Stimulated activated naive CD4-positive, alpha-beta T cell (primary cell): ENCODE data around the gene XPO1.
"Not testable (repeated sequence)": the region's sequence is repeated elsewhere in the genome, so short reads cannot be mapped to it uniquely, and the experiment has no call there.

Experiments used
- DNase-seq, 6 experiments: peaks; one replicate each; lab custom pipeline; 2025; lab: John Stamatoyannopoulos, UW

The XPO1 gene

DNA sequence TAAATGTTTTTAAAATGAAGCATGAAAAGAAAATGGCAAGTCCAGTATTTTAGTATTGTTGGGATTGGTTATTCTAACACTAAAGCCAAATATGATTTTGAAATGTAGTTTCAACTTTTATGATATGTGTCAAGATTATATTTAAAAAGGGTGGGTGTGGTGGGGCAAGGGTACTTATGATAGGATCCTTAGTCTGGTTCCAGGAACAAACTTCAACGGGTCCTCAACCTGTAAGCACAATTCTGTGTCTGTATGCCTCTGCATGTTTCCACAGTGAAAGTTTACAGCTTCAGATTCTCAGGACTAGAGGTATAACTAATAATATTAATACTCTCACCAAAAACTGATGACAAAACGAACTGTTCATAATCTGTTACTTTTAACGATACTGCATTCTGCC is 73.1 kb downstream of the XPO1 start:
- DNase-seq: no peak

DNA sequence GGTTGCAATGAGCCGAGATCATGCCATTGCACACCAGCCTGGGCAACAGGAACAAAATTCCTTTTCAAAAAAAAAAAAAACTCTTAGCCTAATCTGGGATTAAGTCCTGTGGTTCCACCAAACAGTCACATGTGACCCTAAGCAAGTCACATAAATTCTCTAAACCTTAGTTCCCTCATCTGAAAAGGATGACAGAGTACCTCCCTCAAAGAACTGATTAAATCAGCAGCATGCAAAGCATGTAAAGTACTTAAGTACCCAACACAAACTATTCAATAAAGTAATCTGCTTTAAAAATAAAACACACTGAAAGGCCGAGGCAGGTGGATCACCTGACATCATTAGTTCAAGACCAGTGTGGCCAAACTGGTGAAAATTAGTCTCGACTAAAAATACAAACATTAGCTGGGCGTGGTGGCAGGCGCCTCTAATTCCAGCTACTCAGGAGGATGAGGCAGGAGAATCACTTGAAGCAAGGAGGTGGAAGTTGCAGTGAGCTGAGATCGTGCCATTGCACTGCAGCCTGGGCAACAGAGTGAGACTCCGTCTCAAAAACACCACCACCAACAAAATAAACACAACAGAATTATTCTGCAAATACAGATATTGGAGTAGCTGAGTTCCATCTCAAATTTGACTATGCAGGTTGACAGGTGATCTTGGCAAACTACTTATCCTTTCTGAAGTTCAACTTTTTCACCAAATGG is 74.2 kb downstream of the XPO1 start:
- DNase-seq: no peak

DNA sequence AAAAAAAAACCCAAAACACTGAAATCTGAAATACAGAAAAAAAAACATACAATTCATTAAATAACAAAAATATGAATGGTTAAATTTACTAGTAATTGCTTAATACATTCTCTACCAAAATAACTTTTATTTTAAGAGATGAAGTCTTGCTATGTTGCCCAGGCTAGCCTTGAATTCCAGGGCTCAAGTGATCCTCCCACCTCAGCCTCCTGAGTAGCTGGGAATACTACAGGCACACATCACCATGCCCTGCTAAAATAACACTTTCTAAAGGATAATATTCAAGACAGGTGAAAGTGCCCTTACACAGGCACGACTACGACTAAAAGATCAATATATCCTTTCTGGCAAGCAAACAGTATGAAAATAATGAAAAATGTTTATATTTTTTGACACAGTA is 76.8 kb downstream of the XPO1 start:
- DNase-seq: no peak

DNA sequence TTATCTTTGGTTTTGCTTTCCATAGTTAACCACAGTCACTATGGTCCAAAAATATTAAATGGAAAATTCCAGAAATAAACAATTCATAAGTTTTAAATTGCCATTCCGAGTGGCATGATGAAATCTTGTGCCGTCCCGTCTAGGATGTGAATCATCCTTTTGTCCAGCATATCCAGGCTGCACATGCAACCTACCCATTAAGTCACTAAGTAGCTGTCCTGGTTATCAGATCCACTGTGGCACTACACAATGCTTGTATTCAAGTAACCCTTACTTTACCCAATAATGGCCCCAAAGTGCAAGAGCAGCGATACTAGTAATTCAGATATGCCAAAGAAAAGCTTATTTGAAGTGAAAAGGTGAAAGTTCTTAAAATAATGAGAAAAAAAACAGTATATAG is 78.0 kb downstream of the XPO1 start:
- no peak for DNase-seq

DNA sequence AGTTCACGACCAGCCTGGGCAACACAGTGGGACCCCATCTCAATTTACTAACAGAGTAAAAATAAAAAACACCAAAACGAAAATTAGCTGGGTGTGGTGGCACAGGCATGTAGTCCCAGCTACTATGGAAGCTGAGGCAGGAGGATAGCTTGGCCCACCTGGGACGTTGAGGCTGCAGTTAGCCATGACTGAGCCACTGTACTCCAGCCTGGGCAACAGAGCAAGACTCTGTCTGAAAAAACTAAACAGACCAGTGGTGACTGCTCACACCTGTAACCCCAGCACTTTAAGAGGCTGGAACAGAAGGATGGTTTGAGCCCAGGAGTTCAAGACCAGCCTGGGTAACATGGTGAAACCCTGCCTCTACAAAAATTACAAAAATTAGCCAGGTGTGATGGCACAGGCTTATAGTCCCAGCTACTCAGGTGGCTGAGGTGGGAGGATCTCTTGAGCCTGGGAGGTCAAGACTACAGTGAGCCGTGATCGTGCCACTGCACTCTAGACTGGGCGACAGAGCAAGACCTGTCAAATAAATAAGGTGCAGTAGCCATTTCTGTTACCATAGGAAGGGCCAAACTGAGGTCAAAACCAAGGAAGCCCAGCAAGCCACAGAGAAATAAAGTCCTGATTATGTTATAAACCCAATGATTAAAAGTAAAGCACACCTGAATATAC is 81.3 kb downstream of the XPO1 start:
- no peak for DNase-seq

DNA sequence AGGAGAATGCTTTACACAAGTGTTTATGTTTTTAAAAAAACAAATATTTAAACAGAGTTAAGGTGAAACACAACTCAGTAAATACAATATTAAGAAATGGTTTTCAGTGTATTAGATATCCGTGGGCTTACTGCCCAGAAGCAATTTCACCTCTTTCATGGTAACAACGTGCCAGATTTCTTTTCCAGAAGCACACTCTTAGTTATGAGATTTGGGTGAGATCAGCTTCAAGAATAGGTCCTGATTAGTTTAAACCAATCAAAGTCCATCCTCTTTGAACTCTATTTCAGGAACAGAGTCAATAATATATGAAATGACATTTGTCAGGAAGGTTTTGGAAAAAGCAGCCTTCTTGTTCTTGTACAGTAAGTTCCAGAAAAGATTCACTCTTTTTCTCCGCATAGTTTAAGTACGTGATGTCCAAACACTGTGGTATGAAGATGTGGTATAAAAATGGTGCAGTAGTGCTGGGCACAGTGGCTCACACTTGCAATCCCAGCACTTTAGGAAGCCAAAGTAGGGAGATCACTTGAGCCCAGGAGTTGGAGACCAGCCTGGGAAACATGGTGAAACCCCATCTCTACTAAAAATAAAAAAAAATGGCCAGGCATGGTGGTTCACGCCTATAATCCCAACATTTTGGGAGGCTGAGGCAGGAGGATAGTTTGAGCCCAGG is 81.9 kb downstream of the XPO1 start:
- DNase-seq: no peak

DNA sequence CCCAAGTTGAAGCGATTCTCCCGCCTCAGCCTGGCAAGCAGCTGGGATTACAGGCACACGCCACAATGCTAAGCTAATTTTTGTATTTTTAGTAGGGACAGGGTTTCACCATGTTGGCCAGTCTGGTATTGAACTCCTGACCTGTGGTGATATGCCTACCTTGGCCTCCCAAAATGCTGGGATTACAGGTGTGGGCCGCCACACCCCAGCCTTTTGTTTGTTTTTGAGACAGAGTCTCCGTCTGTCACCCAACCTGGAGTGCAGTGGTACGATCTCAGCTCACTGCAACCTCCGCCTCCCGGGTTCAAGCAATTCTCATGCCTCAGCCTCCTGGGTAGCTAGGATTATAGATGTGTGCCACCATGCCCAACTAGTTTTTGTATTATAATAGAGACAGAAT is 83.2 kb downstream of the XPO1 start:
- DNase-seq: not testable (repeated sequence)

DNA sequence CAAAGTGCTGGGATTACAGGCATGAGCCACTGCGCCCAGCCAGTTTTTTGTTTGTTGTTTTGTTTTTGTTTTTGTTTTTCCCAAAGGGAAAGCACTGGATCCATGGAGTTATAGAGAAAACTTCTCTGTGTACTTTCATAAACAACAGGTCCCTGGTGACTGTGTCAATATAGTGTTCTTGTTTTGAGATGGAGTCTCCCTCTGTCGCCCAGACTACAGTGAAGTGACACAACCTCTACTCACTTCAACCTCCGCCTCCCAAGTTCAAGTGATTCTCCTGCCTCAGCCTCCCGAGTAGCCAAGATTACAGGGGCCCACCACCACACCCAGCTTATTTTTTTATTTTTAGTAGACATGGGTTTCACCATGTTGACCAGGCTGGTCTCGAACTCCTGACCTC is 83.8 kb downstream of the XPO1 start:
- no peak for DNase-seq

DNA sequence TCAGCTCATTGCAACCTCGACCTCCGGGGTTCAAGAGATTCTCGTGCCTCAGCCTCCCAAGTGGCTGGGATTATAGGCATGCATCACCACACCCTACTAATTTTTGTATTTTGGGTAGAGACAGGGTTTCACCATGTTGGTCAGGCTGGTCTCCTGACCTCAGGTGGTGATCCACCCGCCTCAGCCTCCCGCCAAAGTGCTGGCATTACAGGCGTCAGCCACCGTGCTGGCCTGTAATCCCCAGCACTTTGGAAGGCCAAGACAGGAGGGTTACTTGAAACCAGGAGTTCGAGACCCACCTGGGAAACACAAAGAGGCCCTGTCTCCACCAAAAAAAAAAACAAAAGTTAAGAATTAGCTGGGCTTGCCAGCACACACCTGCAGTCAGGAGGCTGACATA is 85.8 kb downstream of the XPO1 start:
- no peak for DNase-seq

DNA sequence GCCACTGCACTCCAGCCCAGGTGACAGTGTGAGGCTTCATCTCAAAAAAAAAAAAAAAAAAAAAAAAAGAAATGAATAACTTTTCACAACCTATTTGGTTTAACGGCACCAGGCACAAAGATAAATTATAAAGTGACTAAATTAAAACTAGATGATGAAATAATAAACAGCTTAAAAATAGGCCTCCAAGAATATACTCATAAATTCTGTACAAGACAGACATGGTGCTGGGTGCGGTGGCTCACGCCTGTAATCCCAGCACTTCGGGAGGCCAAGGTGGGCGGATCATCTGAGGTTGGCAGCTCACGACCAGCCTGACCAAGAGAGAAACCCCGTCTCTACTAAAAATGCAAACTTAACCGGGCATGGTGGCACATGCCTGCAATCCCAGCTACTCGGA is 87.0 kb downstream of the XPO1 start:
- DNase-seq: no peak

DNA sequence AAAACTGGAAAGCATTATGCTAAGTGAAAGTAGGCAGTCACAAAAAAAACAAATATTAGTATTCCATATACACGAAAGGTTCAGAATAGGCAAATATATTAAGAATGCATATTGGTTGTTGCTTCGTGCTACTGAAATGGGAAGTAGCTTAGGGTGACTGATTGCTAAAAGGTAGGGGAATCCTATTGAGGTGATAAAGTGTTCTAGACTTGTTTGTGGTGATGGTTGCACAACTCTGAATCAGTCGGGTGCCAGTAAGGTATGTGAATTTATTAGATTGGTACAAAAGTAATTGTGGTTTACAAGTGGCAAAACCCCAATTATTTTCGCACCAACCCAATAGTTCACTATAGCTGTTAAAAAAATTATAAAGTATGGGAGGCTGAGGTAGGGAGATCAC is 88.0 kb downstream of the XPO1 start:
- DNase-seq: no peak

DNA sequence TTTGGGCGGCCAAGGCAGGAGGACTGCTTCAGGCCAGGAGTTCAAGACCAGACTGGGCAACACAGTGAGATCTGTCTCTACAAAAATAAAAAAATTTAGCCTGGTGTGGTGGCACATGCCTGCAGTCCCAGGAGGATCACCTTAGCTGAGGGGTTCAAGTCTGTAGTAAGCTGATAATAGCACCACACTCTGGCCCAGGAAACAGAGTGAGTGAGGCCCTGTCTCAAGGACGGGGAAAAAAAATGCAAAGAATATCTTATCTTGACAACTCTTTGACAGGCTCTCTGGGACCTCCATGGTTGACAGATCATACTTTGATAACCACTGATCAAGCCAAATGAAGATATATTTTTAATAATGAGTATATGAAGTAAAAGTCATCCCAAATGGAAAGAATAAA is 89.9 kb downstream of the XPO1 start:
- DNase-seq: no peak

DNA sequence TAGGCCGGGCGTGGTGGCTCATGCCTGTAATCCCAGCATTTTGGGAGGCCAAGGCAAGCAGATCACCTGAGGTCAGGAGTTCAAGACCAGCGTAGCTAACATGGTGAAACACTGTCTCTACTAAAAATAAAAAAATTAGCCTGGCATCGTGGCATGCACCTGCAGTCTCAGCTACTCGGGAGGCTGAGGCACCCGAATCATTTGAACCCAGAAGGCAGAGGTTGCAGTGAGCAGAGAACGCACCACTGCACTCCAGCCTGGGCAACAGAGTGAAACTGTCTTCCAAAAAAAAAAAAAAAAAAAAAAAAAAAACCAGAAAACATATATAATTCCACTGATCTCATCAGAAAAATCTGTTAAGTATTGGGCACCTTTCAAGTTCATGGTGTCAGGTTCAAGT is 91.2 kb downstream of the XPO1 start:
- not testable (repeated sequence) for DNase-seq

DNA sequence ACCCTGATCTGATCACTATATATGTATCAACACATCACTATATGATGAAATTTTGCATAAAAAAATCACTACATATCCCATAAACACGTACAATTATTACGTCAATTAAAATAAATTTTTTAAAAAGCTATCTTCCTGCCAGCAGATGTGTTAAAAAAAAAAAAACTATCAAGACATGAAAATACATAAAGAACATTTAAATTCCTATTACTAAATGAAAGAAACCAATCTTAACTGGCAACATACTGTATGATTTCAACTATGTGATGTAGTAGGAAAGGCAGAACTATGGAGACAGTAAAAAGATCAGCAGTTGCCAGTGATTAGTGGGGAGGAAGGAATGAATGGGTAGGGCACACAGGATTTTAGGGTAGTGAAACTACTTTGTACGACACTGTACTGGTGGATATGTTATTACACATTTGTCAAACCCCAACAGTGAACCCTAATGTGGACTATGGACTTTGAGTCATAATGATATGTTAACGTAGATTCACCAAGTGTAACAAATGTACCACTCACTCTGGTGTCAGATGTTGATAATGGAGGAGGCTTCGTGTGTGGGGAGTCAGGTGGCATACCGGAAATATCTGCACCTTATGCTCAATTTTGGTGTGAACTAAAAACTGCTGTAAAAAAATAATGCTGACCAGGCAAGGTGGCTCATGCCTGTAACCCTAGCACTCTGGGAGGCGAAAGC is 94.7 kb downstream of the XPO1 start:
- DNase-seq: no peak

DNA sequence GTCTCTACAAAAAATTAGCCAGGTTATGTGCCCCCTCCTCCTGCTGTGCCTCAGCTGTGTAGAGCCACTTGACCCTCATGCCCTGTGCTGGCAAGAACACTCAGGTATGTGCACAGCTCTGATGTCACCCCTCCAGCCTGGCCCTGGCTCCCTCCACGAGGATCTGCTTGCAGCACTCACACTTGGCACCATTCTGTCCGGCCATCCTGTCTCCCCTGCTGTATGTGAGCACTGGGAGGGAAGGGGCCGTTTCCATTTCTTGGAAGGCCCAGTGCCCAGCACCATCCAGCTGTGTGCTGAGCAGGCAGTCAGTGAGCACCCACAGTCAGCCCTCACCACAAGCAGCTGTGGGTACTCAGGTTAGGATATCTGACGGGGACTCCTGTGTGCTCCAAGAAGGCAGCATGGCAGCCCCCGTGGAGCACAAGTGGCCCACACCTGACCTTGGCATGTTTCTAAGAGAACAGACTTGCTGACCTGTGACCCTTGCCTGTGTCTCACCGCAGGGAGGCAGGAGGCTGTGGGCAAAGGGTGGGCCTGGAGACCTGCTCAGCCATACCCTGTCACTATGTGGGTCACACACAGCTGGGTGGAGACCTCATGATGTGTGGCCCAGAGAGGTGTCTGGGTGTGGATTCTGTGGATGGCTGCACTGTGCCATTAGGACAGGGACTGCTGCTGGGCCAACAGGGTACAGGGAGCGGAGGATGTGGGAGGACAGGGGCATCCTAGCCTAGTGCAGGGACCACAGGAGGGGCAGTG is 98.7 kb downstream of the XPO1 start:
- DNase-seq: no peak

DNA sequence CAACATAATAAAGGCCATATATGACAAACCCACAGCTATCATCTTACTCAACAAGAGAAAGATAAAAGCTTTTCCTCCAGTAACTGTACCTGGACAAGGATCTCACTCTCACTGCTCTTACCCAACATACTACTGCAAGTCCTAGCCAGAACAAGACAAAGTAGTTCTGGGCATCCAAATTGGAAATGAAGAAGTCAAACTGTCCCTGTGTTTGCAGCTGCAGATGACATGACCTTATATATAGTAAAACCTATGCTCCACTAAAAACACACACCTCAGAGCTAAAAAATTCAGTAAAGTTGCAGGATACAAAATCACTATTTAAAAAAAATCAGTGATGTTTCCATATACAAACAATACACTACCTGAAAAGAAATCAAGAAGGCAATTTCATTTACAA is 99.5 kb downstream of the XPO1 start:
- no peak for DNase-seq

DNA sequence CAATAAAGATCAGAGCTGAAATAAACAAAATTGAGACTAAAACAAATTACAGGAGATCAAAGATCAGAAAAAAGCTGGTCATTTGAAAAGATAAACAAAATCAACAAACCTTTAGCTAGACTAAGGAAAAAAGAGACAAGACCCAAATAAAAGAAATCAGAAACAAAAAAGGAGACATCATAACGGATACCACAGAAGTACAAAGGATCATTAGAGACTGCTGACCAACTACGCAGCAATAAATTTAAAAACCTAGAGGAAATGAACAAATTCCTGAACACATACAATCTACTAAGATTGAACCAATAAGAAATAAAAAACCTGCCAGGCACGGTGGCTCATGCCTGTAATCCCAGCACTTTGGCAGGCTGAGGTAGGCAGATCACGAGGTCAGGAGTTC is 101.0 kb downstream of the XPO1 start:
- DNase-seq: no peak

DNA sequence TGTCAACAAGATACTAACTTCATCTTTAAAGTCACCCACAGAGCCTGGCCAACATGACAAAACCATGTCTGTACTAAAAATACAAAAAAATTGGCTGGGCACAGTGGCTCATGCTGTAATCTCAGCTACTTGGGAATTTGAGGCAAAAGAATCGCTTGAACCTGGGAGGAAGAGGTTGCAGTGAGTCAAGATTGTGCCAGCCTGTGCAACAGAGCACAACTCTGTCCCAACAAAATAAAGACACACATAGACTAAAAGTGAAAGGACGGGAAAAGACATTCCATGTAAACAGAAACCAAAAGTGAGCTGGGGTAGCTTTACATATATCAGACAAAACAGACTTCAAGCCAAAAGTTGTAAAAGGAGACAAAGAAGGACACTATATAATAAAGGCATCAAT is 102.1 kb downstream of the XPO1 start:
- no peak for DNase-seq

DNA sequence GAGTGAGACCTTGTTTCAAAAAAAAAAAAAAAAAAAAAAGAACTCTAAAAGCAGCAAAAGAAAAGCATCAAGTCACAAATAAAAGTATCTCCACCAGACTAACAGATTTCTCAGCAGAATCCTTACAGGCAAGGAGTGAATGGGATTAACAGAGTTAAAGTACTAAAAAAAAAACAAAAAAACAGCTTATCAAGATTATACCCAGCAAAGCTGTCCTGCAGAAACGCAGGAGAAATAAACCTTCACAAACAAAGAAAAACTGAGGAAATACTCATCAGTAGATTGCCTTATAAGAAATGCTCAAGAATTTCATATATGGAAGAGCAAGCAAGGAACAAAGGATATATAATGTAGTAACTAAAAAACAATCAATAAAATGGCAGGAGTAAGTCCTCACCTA is 102.9 kb downstream of the XPO1 start:
- no peak for DNase-seq

DNA sequence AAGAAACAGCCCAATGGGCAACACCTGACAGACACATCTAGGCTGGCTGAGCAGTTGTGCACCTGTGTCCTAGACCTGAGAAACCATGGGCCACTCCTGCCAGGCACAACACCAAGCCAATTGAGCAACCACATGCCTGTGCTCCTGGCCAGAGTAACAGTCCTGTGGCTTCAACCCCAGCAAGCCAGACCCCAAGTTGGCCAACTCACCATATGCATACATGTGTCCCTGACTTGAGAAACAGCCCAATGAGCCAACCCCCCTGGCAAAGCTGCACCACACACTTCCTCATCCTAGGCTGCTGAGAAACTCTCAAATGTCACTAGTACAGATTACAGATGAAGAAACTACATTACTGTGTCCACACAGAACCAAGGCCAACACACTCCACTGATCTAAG is 103.8 kb downstream of the XPO1 start:
- DNase-seq: no peak

DNA sequence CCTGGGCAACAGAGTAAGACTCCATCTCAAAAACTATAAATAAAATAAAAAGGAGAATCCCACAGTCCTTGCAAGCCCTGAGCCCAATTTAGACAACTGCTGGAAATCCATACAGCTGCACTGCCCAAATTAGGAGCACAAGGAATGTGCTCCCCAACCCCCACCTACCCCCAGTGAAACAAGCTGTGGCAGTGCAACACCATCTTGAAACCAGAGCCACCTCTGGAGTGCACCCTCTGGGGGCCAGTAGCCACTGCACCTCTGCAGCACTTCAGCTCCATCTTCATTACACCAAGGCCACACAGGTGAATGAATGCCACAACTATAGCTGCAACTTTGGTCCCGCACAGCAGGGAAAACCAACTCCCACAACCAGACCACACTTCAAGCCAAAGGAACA is 104.5 kb downstream of the XPO1 start:
- DNase-seq: no peak

DNA sequence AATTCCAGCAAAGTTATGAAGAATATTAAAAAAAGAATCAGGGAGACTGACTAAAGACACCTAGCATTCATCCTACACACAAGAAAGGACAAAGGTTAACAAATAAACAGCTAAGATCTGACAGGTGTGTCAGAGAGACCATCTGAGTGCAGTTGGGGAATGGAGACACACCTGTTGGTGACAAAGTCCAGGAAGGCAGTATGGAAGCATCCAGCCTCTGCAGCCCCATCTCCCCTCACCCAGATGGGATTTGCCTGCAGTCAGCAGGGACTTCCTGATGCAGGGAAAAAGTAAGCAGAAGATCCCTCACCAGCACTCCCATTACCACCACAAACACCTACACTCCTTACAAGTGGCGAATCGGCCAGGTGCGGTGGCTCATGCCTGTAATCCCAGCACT is 105.2 kb downstream of the XPO1 start:
- DNase-seq: no peak
